ENCODE results near the gene CCDC85B.
"Not testable (repeated sequence)": the region's sequence is repeated elsewhere in the genome, so short reads cannot be mapped to it uniquely, and the experiment has no call there.

Gene CCDC85B

DNA sequence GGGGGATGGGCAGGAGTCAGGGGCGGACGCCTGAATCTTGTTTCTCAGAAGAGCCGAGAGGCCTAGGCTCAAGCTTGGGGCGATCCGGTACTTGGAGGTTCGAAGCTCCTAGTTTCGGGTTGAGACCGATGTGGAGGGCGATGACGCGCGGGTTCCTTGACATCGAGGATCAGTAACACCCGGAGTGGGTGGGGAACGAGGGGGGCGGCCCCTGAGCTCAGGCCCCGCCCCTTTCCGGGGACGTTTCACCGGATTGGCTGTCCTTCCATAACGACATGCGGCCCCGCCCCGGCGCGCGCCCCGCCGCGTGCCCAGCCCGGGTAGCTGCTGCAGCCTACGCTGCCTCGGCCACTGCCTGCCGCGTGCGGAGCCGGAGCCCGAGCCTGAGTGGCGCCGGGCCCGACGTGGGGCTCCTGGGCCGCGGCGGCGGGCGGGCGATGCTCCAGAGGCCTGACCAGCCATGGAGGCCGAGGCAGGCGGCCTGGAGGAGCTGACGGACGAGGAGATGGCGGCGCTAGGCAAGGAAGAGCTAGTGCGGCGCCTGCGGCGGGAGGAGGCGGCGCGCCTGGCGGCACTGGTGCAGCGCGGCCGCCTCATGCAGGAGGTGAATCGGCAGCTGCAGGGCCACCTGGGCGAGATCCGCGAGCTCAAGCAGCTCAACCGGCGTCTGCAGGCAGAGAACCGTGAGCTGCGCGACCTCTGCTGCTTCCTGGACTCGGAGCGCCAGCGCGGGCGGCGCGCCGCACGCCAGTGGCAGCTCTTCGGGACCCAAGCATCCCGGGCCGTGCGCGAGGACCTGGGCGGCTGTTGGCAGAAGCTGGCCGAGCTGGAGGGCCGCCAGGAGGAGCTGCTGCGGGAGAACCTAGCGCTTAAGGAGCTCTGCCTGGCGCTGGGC lies at the start of gene CCDC85B:
TSS of gene CCDC85B (plus strand) at position 350 of the 895 bp plus-strand sequence. CDS start at position 461, 111 bp downstream.
- DNase-seq (ENCODE audit: low spot score), result peak; percentile 96

GRCh38 chr11:65842144-65842543 lies 48.3 kb upstream of the CCDC85B start:
- no peak for DNase-seq (ENCODE audit: low spot score)

GRCh38 chr11:65843811-65844210 lies 46.7 kb upstream of the CCDC85B start:
- no peak for DNase-seq (ENCODE audit: low spot score)

DNA sequence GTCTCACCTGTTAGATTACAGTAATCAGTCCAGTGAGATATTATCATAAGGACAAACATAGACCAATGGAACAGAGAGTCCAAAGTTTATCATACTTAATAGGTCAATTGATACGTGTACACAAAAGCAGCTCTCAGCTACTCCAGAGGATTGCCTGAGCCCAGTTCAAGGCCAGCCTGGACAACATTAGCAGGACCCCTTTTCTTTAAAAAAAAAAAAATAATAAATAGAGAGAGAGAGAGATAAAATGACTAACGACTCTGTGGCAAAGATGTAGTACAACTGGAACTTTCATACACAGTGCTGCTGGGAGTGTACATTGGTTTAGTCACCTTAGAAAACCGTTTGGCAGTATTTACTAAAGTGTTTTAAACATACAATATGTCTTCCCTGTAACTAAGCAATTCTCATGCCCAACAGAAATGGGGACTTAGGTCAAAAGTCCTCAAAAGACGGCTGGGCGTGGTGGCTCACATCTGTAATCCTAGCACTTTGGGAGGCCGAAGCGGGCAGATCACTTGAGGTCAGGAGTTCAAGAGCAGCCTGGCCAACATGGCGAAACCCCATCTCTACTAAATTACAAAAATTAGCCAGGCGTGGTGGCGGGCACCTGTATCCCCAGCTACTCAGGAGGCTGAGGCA lies 46.1 kb upstream of the CCDC85B start:
- DNase-seq (ENCODE audit: low spot score), result no peak

GRCh38 chr11:65847746-65848145 lies 42.7 kb upstream of the CCDC85B start:
- DNase-seq (ENCODE audit: low spot score), result no peak

DNA sequence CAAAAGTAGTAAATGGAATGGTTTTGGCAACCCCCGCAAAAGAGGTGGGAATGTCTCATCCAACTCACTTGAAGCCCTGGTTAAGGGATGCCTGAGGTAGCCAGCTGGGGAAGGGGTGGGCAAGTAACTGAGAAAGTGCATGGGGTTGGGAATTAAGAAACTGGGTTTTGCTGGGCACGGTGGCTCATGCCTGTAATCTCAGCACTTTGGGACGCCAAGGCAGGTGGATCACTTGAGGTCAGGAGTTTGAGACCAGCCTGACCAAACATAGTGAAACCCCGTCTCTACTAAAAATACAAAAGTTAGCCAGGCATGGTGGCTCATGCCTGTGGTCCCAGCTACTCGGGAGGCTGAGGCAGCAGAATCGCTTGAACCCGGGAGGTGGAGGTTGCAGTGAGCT lies 41.8 kb upstream of the CCDC85B start:
- DNase-seq (ENCODE audit: low spot score), result not testable (repeated sequence)

GRCh38 chr11:65849366-65849765 lies 41.1 kb upstream of the CCDC85B start:
- DNase-seq (ENCODE audit: low spot score), result no peak

- DNase-seq (ENCODE audit: low spot score), result no peak
Observed at GRCh38 chr11:65849771-65850216, 40.7 kb upstream of the CCDC85B start.

DNA sequence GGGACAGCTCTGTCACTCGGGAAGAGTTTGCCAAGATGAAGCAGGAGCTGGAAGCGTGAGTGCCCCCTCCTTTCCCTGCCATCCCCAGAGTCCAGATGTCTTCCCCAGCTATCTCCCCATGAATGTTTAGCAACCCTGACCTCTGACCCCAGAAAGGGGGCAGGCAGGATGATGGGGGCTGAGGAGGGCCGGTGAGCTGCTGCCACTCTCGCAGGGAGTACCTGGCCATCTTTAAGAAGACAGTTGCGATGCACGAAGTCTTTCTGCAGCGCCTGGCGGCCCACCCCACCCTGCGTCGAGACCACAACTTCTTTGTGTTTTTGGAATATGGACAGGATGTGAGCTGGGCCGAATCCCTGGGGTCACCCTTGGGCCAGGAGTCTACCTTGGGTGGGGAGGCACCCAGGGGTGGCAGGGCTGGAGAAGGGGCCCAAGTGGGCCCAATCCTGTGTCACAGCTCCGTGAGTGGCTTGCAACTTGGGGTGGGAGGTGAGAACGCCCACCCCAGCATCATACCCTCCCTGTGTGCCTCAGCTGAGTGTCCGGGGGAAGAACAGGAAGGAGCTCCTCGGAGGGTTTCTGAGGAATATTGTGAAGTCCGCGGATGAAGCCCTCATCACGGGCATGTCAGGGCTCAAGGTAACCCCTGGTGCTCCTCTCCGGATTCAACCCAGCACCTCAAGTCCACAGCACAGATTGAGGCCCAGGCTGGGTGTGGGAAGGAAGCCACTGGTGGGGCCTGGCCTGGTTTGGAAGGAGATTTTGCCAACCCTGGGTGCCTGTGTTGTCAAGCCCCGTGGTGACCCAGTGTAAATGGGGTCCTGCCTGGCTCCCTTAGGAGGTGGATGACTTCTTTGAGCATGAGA lies 40.0 kb upstream of the CCDC85B start:
- no peak for DNase-seq (ENCODE audit: low spot score)

- DNase-seq (ENCODE audit: low spot score), result no peak
Observed at GRCh38 chr11:65851083-65851579, 39.3 kb upstream of the CCDC85B start.

GRCh38 chr11:65851811-65852507 lies 38.5 kb upstream of the CCDC85B start:
- no peak for DNase-seq (ENCODE audit: low spot score)

DNA sequence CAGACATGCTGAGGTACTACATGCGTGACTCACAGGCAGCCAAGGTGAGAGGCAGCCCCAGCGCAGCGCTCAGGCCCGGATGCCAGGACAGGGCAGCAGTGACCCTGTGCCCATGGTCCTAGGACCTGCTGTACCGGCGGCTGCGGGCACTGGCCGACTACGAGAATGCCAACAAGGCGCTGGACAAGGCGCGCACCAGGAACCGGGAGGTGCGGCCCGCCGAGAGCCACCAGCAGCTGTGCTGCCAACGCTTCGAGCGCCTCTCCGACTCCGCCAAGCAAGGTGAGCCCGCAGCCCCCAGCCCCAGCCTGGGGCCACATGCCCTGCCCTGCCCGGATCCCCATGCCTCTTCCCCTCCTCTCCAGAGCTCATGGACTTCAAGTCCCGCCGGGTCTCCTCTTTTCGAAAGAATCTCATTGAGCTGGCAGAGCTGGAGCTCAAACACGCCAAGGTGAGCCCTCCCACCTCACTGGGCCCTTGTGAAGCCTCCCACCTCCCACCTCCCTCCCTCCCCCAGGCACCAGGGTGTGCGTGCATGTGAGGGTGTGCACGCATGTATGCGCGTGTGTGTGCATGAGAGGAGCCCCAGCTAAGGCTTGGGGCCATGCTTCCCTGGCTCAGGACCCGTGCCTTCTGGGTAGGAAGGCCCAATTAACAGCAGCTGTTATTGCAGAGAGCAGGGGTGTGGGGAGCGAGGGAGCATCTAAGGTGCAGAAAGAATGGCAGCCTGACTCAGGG lies 37.8 kb upstream of the CCDC85B start:
- DNase-seq (ENCODE audit: low spot score), result no peak

- no peak for DNase-seq (ENCODE audit: low spot score)
Observed at GRCh38 chr11:65853246-65853979, 37.1 kb upstream of the CCDC85B start.

DNA sequence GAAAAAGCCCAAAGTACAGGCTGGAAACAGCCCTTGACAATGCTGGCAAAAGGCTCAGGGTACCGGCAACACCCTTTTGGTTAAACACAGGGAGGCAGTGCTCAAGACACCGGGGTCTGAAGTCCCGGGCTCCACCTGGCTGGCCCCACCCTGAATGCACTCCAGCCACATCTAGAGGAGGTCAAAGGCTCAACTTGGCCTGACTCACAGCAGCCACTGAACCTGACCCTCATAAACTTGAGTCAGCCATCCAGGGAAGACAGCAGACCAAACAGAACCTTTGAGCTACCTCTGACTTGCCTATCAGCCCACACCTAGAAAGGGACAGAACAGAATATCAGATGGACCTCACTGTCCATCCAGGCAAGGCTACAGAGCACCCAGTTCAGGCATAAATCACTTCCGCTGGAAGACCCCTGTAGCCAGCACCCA lies 36.3 kb upstream of the CCDC85B start:
- DNase-seq (ENCODE audit: low spot score), result no peak

DNA sequence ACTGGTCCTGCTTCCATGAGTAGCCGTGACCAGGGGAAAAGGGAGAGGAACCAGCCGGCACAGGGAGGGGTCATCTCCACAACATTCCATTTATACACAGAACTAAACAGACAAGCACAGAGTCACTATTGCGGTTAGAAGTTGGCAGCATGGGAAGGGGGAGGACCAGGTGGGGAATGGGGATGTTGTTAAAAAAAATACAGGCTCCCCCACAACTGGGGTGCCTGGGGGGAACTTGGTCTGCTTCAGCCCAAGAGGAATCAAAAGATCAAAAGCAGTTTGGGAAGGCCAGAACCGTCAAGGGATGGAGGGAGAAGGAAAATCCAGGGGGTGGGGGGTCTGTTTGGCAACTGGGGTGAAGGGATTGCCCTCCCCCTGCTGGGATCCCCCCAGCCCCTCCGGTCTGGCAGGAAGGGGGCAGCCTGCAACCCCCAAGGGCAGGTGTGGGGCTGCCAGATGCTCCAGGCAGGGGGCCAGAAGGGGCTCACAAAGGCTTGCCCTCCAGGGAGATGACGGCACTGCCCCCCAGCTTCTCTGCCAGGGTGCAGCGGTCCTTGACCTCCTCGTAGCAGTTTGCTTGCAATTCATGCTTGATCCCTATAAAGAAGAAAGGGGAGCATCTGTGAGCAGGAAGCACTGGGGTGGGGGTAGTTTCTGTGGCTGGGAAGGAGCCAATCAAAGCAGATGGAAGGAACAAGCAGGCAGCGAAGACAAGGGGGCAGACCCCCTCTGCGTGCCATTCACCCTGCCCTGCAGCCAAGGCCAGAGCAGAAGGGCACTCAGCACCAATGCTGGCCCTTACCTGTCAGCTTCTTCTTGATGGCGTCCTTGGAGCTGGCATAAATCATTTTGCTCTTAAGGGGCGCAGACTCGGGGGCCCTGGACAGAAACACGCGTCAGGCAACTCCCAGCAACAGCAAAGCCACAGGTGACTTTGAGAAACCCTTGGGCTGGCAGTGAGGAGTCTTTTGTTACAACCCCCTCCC lies 35.3 kb upstream of the CCDC85B start:
- DNase-seq (ENCODE audit: low spot score), result no peak

DNA sequence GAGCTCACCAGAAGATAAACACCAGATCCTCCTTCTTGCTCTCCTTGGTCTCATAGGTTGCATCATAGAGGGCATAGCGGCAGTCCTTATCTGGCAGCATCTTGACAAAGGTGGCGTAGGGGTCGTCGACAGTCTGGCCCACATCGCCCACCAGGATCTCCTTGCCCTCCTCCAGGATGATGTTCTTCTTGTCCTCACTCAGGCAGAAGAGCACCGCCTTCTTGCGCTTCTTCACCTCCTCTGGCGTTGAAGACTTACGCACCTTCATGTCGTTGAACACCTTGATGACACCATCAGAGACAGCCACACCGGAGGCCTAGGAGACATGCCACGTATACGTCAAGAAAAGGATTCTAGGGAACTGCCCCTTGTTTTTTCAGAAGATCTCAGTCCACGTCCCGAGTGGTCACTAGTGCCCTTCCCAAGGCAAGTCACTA lies 34.5 kb upstream of the CCDC85B start:
- no peak for DNase-seq (ENCODE audit: low spot score)

- DNase-seq (ENCODE audit: low spot score), result peak; percentile 80
Observed at GRCh38 chr11:65856689-65857499, 33.6 kb upstream of the CCDC85B start.

DNA sequence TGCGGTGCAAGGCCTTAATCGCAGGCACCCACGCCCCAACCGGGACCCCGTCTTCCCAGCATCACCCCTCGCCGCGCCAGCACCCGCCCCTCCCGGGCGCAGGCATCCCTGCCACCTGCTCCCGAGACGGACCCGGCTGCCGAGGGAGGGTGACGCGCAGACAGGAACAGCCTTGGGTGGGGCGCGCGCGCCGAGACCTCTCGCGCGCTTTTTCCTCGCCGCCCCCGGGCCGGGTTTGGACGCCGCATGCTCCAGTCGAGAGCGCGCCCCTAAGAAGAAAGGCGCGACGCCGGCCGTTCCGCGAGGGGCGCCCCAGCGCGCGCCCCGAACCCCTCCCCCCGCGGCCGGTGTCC lies 33.0 kb upstream of the CCDC85B start:
- peak; percentile 51 for DNase-seq (ENCODE audit: low spot score)
